H1 (cell line): ENCODE data around the gene IQCC. TPM values are rescaled to one million over a fixed set of nuclear protein-coding genes. Genes with fewer than 3 reads are reported as not detected.

Experiments
- ATF3 ChIP-seq: IDR thresholded peaks from 2 replicates; pipeline ENCODE4 v1.6.1; 2011; ENCODE audit warnings: low read depth, mild to moderate bottlenecking, low read length; ENCODE audit not compliant: insufficient read depth
- CBX5 ChIP-seq: fragments of 300-800, 300-1000 bp; sonication (generic); IDR thresholded peaks from 2 replicates; pipeline ENCODE4 v1.7.1; 2016; ENCODE audit warnings: antibody characterized with exemption, low read length, low read depth
- CREB1 ChIP-seq: IDR thresholded peaks from 2 replicates; pipeline ENCODE4 v1.6.1; 2012; ENCODE audit warnings: inconsistent platforms
- CTCF ChIP-seq, 3 experiments: IDR thresholded peaks; 1 replicate in 2 of 3; 2 replicates in 1 of 3; pipeline versions ENCODE4 v1.5.1 to v1.6.1; 2011; ENCODE audit warnings: low read length in 3 of 3, mild to moderate bottlenecking in 3 of 3, inconsistent platforms in 2 of 3, low read depth in 1 of 3, moderate library complexity in 1 of 3; ENCODE audit not compliant: insufficient read depth in 1 of 3; ENCODE audit errors: control extremely low read depth in 1 of 3
- E2F6 ChIP-seq: IDR thresholded peaks from 2 replicates; pipeline ENCODE4 v1.6.1; 2012; ENCODE audit warnings: inconsistent platforms
- EGR1 ChIP-seq: IDR thresholded peaks from 2 replicates; pipeline ENCODE4 v1.6.1; 2011; ENCODE audit warnings: low read depth, low read length, borderline replicate concordance
- FOSL1 ChIP-seq: IDR thresholded peaks from 2 replicates; pipeline ENCODE4 v1.6.1; 2011; ENCODE audit warnings: mild to moderate bottlenecking, low read depth, low read length, moderate library complexity; ENCODE audit not compliant: insufficient read depth
- GABPA ChIP-seq: IDR thresholded peaks from 2 replicates; pipeline ENCODE4 v1.6.1; 2011; ENCODE audit warnings: mild to moderate bottlenecking, low read length, moderate library complexity, borderline replicate concordance; ENCODE audit not compliant: insufficient read depth
- HDAC2 ChIP-seq, 2 experiments: fragments of 300-600 bp in 1 of 2; sonication (generic) in 1 of 2; IDR thresholded peaks; 2 replicates each; pipeline ENCODE4 v1.6.1; 2011 to 2012; ENCODE audit warnings: low read depth in 2 of 2, low read length in 2 of 2, mild to moderate bottlenecking in 2 of 2, moderate library complexity in 2 of 2, borderline replicate concordance in 1 of 2, inconsistent platforms in 1 of 2
- HDAC6 ChIP-seq: IDR thresholded peaks from one replicate; pipeline ENCODE4 v1.7.1; 2012; ENCODE audit warnings: low read depth, mild to moderate bottlenecking, inconsistent platforms, low read length, moderate library complexity
- KDM4A ChIP-seq: IDR thresholded peaks from one replicate; pipeline ENCODE4 v1.7.1; 2012; ENCODE audit warnings: low read depth, mild to moderate bottlenecking, moderate library complexity, low read length, inconsistent platforms; ENCODE audit not compliant: severe bottlenecking
- RAD21 ChIP-seq, 2 experiments: IDR thresholded peaks in 1 of 2; conservative IDR thresholded peaks in 1 of 2; 2 replicates each; pipeline ENCODE4 v1.6.1; 2011; ENCODE audit warnings: low read depth in 2 of 2, low read length in 2 of 2, improper control_type of control experiment in 1 of 2, inconsistent platforms in 1 of 2, mild to moderate bottlenecking in 1 of 2, moderate library complexity in 1 of 2
- RXRA ChIP-seq: IDR thresholded peaks from 2 replicates; pipeline ENCODE4 v1.6.1; 2011; ENCODE audit warnings: low read depth, mild to moderate bottlenecking, low read length, moderate library complexity; ENCODE audit not compliant: insufficient read depth
- SAP30 ChIP-seq: fragments of 300-600 bp; sonication (generic); IDR thresholded peaks from 2 replicates; pipeline ENCODE4 v1.7.1; 2012; ENCODE audit warnings: low read length, moderate library complexity, mild to moderate bottlenecking, inconsistent platforms; ENCODE audit not compliant: insufficient read depth, insufficient replicate concordance
- SIN3A ChIP-seq, 2 experiments: IDR thresholded peaks in 1 of 2; conservative IDR thresholded peaks in 1 of 2; 2 replicates each; pipeline ENCODE4 v1.6.1; 2011 to 2012; ENCODE audit warnings: low read length in 2 of 2, improper control_type of control experiment in 1 of 2, low read depth in 1 of 2, mild to moderate bottlenecking in 1 of 2
- SP1 ChIP-seq: IDR thresholded peaks from 2 replicates; pipeline ENCODE4 v1.6.1; 2011; ENCODE audit warnings: low read depth, low read length
- SP2 ChIP-seq: IDR thresholded peaks from 2 replicates; pipeline ENCODE4 v1.6.1; 2012; ENCODE audit warnings: mild to moderate bottlenecking, low read length, inconsistent platforms
- TAF1 ChIP-seq: IDR thresholded peaks from 2 replicates; pipeline ENCODE4 v1.6.1; 2011; ENCODE audit warnings: mild to moderate bottlenecking, low read depth, low read length
- polyA plus RNA-seq, 7 experiments: library from polyadenylated mRNA; depleted of rRNA in 3 of 7; stranded (reverse) in 5 of 7; unstranded in 2 of 7; fragments of >200 nt in 5 of 7; fragments of 200-250 nt in 2 of 7; gene quantifications; 1 replicate in 5 of 7; 2 replicates in 1 of 7; 4 replicates in 1 of 7; pipeline versions ENCODE4 v1.2.1 to v1.2.3, GENCODE V29; 2011 to 2013; ENCODE audit warnings: missing spikeins in 2 of 7, mixed read lengths in 2 of 7
- total RNA-seq: library from RNA; stranded (reverse); fragmentation: NEBNext Ultra II Directional; extraction: Animal tissue kit (Norgen Biotek cat#: 25700); gene quantifications from 2 replicates; pipeline ENCODE4 v1.2.1, GENCODE V29; 2021

Gene IQCC
- total and polyA plus RNA-seq, 2 of the 8 experiments (the other 6 are each of a cell fraction or from before 2014, with no cell fraction given): 2.5 to 4.2 TPM

- peak; percentile 86 for TF ChIP-seq E2F6
- TF ChIP-seq FOSL1: no peak
- TF ChIP-seq RAD21 (IDR thresholded peaks at IDR 0.05 in 1 of 2, conservative IDR thresholded peaks at IDR 0.05 in 1 of 2; ENCODE audit: low read depth in 2 of 2, low read length in 2 of 2): peak in 1 of 2 experiments; percentile 5; a peak in 1 of 4 replicates
- peak; percentile 19 for TF ChIP-seq SAP30
- peak; percentile 80 for TF ChIP-seq KDM4A
- TF ChIP-seq HDAC2 (IDR thresholded peaks at IDR 0.05; ENCODE audit: borderline replicate concordance in 1 of 2, low read depth in 2 of 2, low read length in 2 of 2): peak in 1 of 2 experiments; percentile 11; a peak in 1 of 4 replicates
- no peak for TF ChIP-seq TAF1
- no peak for TF ChIP-seq RXRA
- no peak for TF ChIP-seq HDAC6
- no peak for TF ChIP-seq ATF3
- TF ChIP-seq CBX5: no peak
- TF ChIP-seq EGR1: no peak
- 0 out of 4 replicates have a peak, but pooled peaks of 1 of the 3 experiments have one; percentile 10 for TF ChIP-seq CTCF (IDR thresholded peaks at IDR 0.05; ENCODE audit: control extremely low read depth in 1 of 3, insufficient read depth in 1 of 3, low read depth in 1 of 3, low read length in 3 of 3)
- no peak for TF ChIP-seq SP2
- 0 out of 2 replicates have a peak, but pooled peaks have one; percentile 8 for TF ChIP-seq GABPA
- TF ChIP-seq SP1: no peak
- TF ChIP-seq CREB1: peak; percentile 45; the same call in 1 of the 2 replicates
- TF ChIP-seq SIN3A (conservative IDR thresholded peaks at IDR 0.05 in 1 of 2, IDR thresholded peaks at IDR 0.05 in 1 of 2; ENCODE audit: low read depth in 1 of 2, low read length in 2 of 2): peak in 1 of 2 experiments; percentile 55; a peak in 1 of 4 replicates
These were observed 35.7 kb downstream of the IQCC start (continued) for GRCh38 chr1:32241001-32241763.
